K562 (cell line): Measurements from ENCODE around the gene PLD5.

Experiments used
- EWSR1 ChIP-seq: fragments of 450-650 bp; IDR thresholded peaks from 2 replicates; pipeline ENCODE4 v1.6.1; 2018; ENCODE audit warnings: borderline replicate concordance, mild to moderate bottlenecking, low read depth, moderate library complexity; ENCODE audit not compliant: partially characterized antibody
- FOXK2 ChIP-seq, 2 experiments: fragments of 450-650 bp; IDR thresholded peaks in 1 of 2; conservative IDR thresholded peaks in 1 of 2; 2 replicates each; pipeline ENCODE4 v1.6.1; 2016; ENCODE audit warnings: low read depth in 2 of 2, mild to moderate bottlenecking in 1 of 2
- ZKSCAN1 ChIP-seq: fragments of 150-350 bp; IDR thresholded peaks from 2 replicates; pipeline ENCODE4 v1.6.1; 2016; ENCODE audit warnings: low read depth, low read length

DNA sequence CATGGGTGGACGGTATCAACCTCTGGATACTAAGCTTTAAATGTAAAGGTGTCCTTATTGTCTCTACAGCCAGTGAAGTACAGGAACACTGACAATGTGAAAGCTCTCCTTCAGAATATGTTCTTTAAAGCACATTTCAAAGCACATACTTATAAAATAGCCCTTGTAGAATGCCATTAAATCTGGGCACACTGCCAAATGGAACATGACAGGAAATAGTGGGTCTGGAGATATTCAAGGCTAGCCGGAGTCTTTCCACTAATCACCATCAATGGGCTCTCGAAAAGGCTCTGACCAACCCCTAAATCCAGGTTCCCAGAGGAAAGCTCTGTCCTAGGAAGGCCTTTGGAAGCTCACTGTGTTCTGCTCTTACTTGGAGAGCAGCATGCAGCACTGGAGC is 46.6 kb downstream of the PLD5 start:
- TF ChIP-seq EWSR1 (no peak), ZKSCAN1 (no peak), FOXK2 (conservative IDR thresholded peaks at IDR 0.05 in 1 of 2, IDR thresholded peaks at IDR 0.05 in 1 of 2; ENCODE audit: low read depth in 2 of 2) (no peak)
